ENCODE measurements around the gene COX20. TPM values are rescaled to one million over a fixed set of nuclear protein-coding genes. Genes with fewer than 3 reads are reported as not detected.

COX20 gene
- total and polyA plus RNA-seq, 10 of the 15 experiments (the other 5 are each of a cell fraction or from before 2014, with no cell fraction given), result 22.8 to 112 (median 52.7) TPM

DNA sequence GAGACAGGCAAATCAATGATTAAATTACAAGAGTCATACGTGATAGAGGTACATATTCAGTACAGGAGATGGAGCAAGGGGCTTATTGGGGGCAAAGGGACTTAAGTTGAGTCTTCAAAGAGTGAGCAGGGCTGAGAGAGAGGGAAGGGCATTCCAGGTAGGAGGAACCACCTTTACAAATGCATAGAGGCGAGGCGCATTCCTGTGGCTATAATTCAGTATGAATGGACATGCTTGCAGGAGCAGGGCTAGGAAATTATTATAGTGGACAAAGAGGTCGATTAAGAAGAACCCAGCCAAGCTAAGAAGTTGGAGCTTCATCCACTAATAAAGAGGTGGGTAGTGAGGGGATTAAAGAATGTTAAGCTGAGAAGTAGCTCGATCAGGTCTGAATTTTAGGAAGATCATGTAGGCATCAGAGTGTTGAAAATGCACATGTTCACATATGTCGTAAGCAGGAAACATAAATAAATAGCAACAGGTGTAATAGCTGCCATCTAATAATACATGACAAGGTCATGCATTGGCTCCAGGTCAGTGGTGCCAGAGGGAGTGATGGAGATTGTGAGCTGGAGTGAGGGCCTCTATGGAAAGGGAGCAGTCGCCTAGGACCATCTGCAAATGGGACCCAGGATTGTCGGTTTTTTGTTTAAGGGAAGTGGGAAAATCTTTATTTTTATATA is 40.9 kb downstream of the COX20 start:
- FAIRE-seq (no peak), DNase-seq (ENCODE audit: low read depth, low spot score) (no peak), ATAC-seq (no peak)
- in situ Hi-C loops (cut with MboI) (no loop called here), intact Hi-C loops (cut with micrococcal nuclease; ENCODE audit: unreplicated experiment) (no loop called here)
- no peak overlapping the region for H2AFZ ChIP-seq (ENCODE audit: control insufficient read depth, low read depth, low read length)
- ChIA-PET CTCF (interaction anchor here (0.6 to 1.8 kb wide), 4 partner anchors 17 to 166 kb away, joined by 3 to 4 read pairs (median 4); no protein-coding TSS in a partner anchor), SMC1A (ENCODE audit: uncharacterized antibody, unreplicated experiment) (interaction anchor here (1.3 kb wide), 1 partner anchor 109 kb away, joined by 3 read pairs; no protein-coding TSS in a partner anchor), RAD21 (ENCODE audit: unreplicated experiment) (interaction anchor here (0.5 to 0.6 kb wide), 3 partner anchors 15 to 95 kb away, joined by 3 to 5 read pairs (median 3); no protein-coding TSS in a partner anchor), POLR2A (interaction anchor here (0.6 kb wide), 1 partner anchor 134 kb away, joined by 4 read pairs; no protein-coding TSS in a partner anchor)
- no peaks in the 10 kb centered on the region for H3K79me2 ChIP-seq (ENCODE audit: control insufficient read depth, insufficient read depth, low read length)
- no peak overlapping the region for H3K9ac ChIP-seq (ENCODE audit: control insufficient read depth, insufficient read depth, low read length)
- TF ChIP-seq HCFC1 (IDR thresholded peaks at IDR 0.05; ENCODE audit: low read length) (no peak), ZNF274 (IDR thresholded peaks at IDR 0.05; ENCODE audit: insufficient read depth, insufficient read length) (no peak), BCL11A (IDR thresholded peaks at IDR 0.05; ENCODE audit: low read depth, low read length) (no peak), STAT3 (IDR thresholded peaks at IDR 0.05; ENCODE audit: low read depth, low read length) (no peak), FOXK2 (IDR thresholded peaks at IDR 0.05) (no peak), SUZ12 (IDR thresholded peaks at IDR 0.05; ENCODE audit: unreplicated experiment) (no peak), NR2F1 (conservative IDR thresholded peaks at IDR 0.05) (no peak), HDGF (IDR thresholded peaks at IDR 0.05) (no peak), ZNF24 (IDR thresholded peaks at IDR 0.05) (no peak), ETV6 (conservative IDR thresholded peaks at IDR 0.05 in 1 of 2, IDR thresholded peaks at IDR 0.05 in 1 of 2; ENCODE audit: borderline replicate concordance in 1 of 2, low read depth in 1 of 2) (no peak), TCF7 (IDR thresholded peaks at IDR 0.05; ENCODE audit: borderline replicate concordance) (no peak), TCF3 (IDR thresholded peaks at IDR 0.05; ENCODE audit: borderline replicate concordance, insufficient read depth, low read depth, low read length) (no peak), POU2F2 (IDR thresholded peaks at IDR 0.05; ENCODE audit: borderline replicate concordance, low read depth, low read length) (no peak)
- TF ChIP-seq, protein P1, sequence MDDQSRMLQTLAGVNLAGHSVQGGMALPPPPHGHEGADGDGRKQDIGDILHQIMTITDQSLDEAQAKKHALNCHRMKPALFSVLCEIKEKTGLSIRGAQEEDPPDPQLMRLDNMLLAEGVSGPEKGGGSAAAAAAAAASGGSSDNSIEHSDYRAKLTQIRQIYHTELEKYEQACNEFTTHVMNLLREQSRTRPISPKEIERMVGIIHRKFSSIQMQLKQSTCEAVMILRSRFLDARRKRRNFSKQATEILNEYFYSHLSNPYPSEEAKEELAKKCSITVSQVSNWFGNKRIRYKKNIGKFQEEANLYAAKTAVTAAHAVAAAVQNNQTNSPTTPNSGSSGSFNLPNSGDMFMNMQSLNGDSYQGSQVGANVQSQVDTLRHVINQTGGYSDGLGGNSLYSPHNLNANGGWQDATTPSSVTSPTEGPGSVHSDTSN (IDR thresholded peaks at IDR 0.05; ENCODE audit: insufficient replicate concordance, low read depth, low read length), result no peak
- no peaks in the 10 kb centered on the region for H3K36me3 ChIP-seq (ENCODE audit: control insufficient read depth in 2 of 2, insufficient read depth in 2 of 2, low read length in 1 of 2)
- H3K27ac ChIP-seq (ENCODE audit: control insufficient read depth, insufficient read depth), result no peak overlapping the region
- no peak overlapping the region for H3K4me3 ChIP-seq
- no peaks in the 10 kb centered on the region for H4K20me1 ChIP-seq (ENCODE audit: control insufficient read depth, insufficient read depth)
- BruUV-seq (replicated peaks), result no TSS peak
- no peak overlapping the region for H3K4me2 ChIP-seq (ENCODE audit: control insufficient read depth, insufficient read depth)
- H3K9me3 ChIP-seq (replicated peaks; ENCODE audit: control insufficient read depth, insufficient read depth, low read length), result no peaks in the 10 kb centered on the region
- WGBS (ENCODE audit: insufficient coverage, insufficient replicate concordance, low lambda C conversion rate, missing lambda C conversion rate), result 53% methylated on average over 8 of the region's 8 CpGs
- no peaks in the 10 kb centered on the region for H3K27me3 ChIP-seq (replicated peaks in 1 of 2; ENCODE audit: control insufficient read depth in 2 of 2, insufficient read depth in 2 of 2, low read length in 1 of 2)
- H3K4me1 ChIP-seq (ENCODE audit: control insufficient read depth, insufficient read depth, low read length), result no peaks in the 10 kb centered on the region
